ENCODE results near the gene NPL. TPM values are rescaled to one million over a fixed set of nuclear protein-coding genes. Genes with fewer than 3 reads are reported as not detected.

NPL gene
- total RNA-seq, 1 experiment from 2014 or later = 2.4 TPM

- Mint-ChIP-seq H3K27ac (peak overlapping the region; percentile 7 to 92 (median 80); a peak in 6 of 7 replicates), H3K27me3 (ENCODE audit: low read depth) (no peaks in the 10 kb centered on the region), H3K36me3 (ENCODE audit: insufficient read depth in 1 of 3, low read depth in 3 of 3) (peaks cover 79 to 97% (median 95%) of the 10 kb centered on the region in 3 experiments; a peak in 6 of 7 replicates), H3K4me3 (no peak overlapping the region), H3K9me3 (no peaks in the 10 kb centered on the region), H3K4me1 (no peaks in the 10 kb centered on the region)
- Histone ChIP-seq H3K56ac (ENCODE audit: insufficient read length, low read depth, low read length) (no peak overlapping the region), H2BK12ac (ENCODE audit: insufficient read length, low read depth, low read length) (no peak overlapping the region), H3K27me3 (ENCODE audit: insufficient read depth, low read length) (no peaks in the 10 kb centered on the region), H4K20me1 (ENCODE audit: control insufficient read depth, insufficient read depth, insufficient read length) (peaks cover 5% of the 10 kb centered on the region), H3T11ph (ENCODE audit: low read length) (no peak overlapping the region), H4K5ac (ENCODE audit: insufficient read length, low read depth, low read length) (peak overlapping the region; percentile 39), H3K4me2 (ENCODE audit: insufficient read depth, insufficient read length, low read length) (no peak overlapping the region), H3K79me1 (ENCODE audit: insufficient read depth, low read depth, low read length, poor library complexity, severe bottlenecking) (no peaks in the 10 kb centered on the region), H3K9me3 (ENCODE audit: control insufficient read depth, low read depth, low read length) (no peaks in the 10 kb centered on the region), H2AK5ac (ENCODE audit: insufficient read length, low read length) (no peak overlapping the region), H3K4me1 (ENCODE audit: insufficient read depth, low read length) (no peaks in the 10 kb centered on the region), H2BK20ac (ENCODE audit: low read depth, low read length, poor library complexity, severe bottlenecking) (no peak overlapping the region), H3K4ac (ENCODE audit: low read depth, low read length) (no peak overlapping the region), H3K79me2 (ENCODE audit: insufficient read depth, low read length) (no peaks in the 10 kb centered on the region; the same call in 1 of the 2 replicates), H2BK15ac (ENCODE audit: low read depth, low read length) (no peak overlapping the region), H3K23ac (ENCODE audit: insufficient read length, low read depth, low read length) (no peak overlapping the region), H3K27ac (ENCODE audit: insufficient read length, low read depth, low read length) (peak overlapping the region; percentile 37), H2BK5ac (ENCODE audit: insufficient read length, low read length) (peak overlapping the region; percentile 43), H3K23me2 (ENCODE audit: insufficient read length, low read depth, low read length, poor library complexity, severe bottlenecking) (no peaks in the 10 kb centered on the region), H4K8ac (replicated peaks; ENCODE audit: insufficient read length, low read depth, low read length) (no peak overlapping the region), H3K18ac (ENCODE audit: insufficient read length, low read depth, low read length) (no peak overlapping the region), H3K14ac (ENCODE audit: insufficient read depth, low read length) (no peak overlapping the region), H4K91ac (ENCODE audit: insufficient read length, low read depth, low read length) (no peak overlapping the region), H2AFZ (ENCODE audit: low read length) (no peak overlapping the region), H2BK120ac (ENCODE audit: low read depth, low read length, poor library complexity, severe bottlenecking) (no peak overlapping the region), H3K9ac (ENCODE audit: extremely low read depth, insufficient read length, low read length) (no peak overlapping the region)
- DNase-seq = peak; percentile 45
- no CpG with 5 or more reads among the region's 12 CpGs for WGBS (ENCODE audit: extremely low coverage, insufficient read length, low lambda C conversion rate)
- TF ChIP-seq, protein P1, sequence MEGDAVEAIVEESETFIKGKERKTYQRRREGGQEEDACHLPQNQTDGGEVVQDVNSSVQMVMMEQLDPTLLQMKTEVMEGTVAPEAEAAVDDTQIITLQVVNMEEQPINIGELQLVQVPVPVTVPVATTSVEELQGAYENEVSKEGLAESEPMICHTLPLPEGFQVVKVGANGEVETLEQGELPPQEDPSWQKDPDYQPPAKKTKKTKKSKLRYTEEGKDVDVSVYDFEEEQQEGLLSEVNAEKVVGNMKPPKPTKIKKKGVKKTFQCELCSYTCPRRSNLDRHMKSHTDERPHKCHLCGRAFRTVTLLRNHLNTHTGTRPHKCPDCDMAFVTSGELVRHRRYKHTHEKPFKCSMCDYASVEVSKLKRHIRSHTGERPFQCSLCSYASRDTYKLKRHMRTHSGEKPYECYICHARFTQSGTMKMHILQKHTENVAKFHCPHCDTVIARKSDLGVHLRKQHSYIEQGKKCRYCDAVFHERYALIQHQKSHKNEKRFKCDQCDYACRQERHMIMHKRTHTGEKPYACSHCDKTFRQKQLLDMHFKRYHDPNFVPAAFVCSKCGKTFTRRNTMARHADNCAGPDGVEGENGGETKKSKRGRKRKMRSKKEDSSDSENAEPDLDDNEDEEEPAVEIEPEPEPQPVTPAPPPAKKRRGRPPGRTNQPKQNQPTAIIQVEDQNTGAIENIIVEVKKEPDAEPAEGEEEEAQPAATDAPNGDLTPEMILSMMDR (conservative IDR thresholded peaks at IDR 0.05) = no peak
Measured at GRCh38 chr1:182869241-182869666, 79.7 kb downstream of the NPL start.
